OCI-LY1 (cell line): Measurements from ENCODE around the gene TRMT61B.

ENCODE experiments used
- H2AFZ ChIP-seq: fragments of 200-600 bp; sonication (generic), shearing (Covaris generic); 2 replicates; pipeline ENCODE4 v1.6.0; 2014; ENCODE audit warnings: antibody characterized with exemption, mild to moderate bottlenecking, low read length
- H3F3A ChIP-seq: fragments of 200-600 bp; sonication (generic), shearing (Covaris generic); 2 replicates; pipeline ENCODE4 v1.6.0; 2014; ENCODE audit warnings: mild to moderate bottlenecking, antibody characterized with exemption, low read length, moderate library complexity; ENCODE audit not compliant: insufficient read depth
- H3K27ac ChIP-seq: fragments of 200-600 bp; sonication (generic); 2 replicates; pipeline ENCODE4 v1.5.1; 2014; ENCODE audit warnings: low read length, mixed run types, mild to moderate bottlenecking, low read depth; ENCODE audit not compliant: poor library complexity, severe bottlenecking
- H3K27me3 ChIP-seq: fragments of 200-600 bp; sonication (generic); 2 replicates; pipeline ENCODE4 v1.6.0; 2014; ENCODE audit warnings: antibody characterized with exemption, mild to moderate bottlenecking, low read length, moderate library complexity; ENCODE audit not compliant: insufficient read depth
- H3K36me3 ChIP-seq: fragments of 200-600 bp; sonication (generic); 2 replicates; pipeline ENCODE4 v1.6.1; 2014; ENCODE audit warnings: mild to moderate bottlenecking, antibody characterized with exemption, low read length, moderate library complexity, mixed read lengths; ENCODE audit not compliant: insufficient read depth
- H3K4me1 ChIP-seq: fragments of 200-600 bp; sonication (generic); 2 replicates; pipeline ENCODE4 v1.5.1; 2014; ENCODE audit warnings: mild to moderate bottlenecking, low read length, moderate library complexity; ENCODE audit not compliant: insufficient read depth, severe bottlenecking
- H3K4me2 ChIP-seq: fragments of 200-600 bp; sonication (generic), shearing (Covaris generic); 2 replicates; pipeline ENCODE4 v1.6.1; 2014; ENCODE audit warnings: low read length
- H3K4me3 ChIP-seq: fragments of 200-600 bp; sonication (generic); 2 replicates; pipeline ENCODE4 v1.5.1; 2014; ENCODE audit warnings: low read length, low read depth, mild to moderate bottlenecking, mixed read lengths; ENCODE audit not compliant: poor library complexity, severe bottlenecking
- H3K79me2 ChIP-seq: fragments of 200-600 bp; shearing (Covaris generic); 2 replicates; pipeline ENCODE4 v1.6.1; 2016; ENCODE audit warnings: mixed run types, low read length, mixed read lengths; ENCODE audit not compliant: insufficient read depth
- H3K9ac ChIP-seq: fragments of 200-600 bp; sonication (generic), shearing (Covaris generic); 2 replicates; pipeline ENCODE4 v1.6.1; 2014; ENCODE audit warnings: mild to moderate bottlenecking, low read length, mixed read lengths
- H3K9me2 ChIP-seq: fragments of 200-600 bp; sonication (generic), shearing (Covaris generic); 2 replicates; pipeline ENCODE4 v1.6.1; 2014; ENCODE audit warnings: low read depth, mild to moderate bottlenecking, low read length, mixed read lengths
- H3K9me3 ChIP-seq: fragments of 200-600 bp; shearing (Covaris generic); 2 replicates; pipeline ENCODE4 v1.6.1; 2014; ENCODE audit warnings: low read length, mixed read lengths
- H4K20me1 ChIP-seq: fragments of 200-600 bp; sonication (generic), shearing (Covaris generic); 2 replicates; pipeline ENCODE4 v1.6.0; 2016; ENCODE audit warnings: mild to moderate bottlenecking, low read length; ENCODE audit not compliant: insufficient read depth
- CTCF ChIP-seq: fragments of 200-600 bp; sonication (generic), shearing (Covaris generic); IDR thresholded peaks from 2 replicates; pipeline ENCODE4 v1.5.1; 2017; ENCODE audit warnings: mild to moderate bottlenecking, antibody characterized with exemption, low read length, moderate library complexity, mixed read lengths
- EZH2 ChIP-seq: fragments of 200-600 bp; sonication (generic), shearing (Covaris generic); IDR thresholded peaks from 2 replicates; pipeline ENCODE4 v1.8.0; 2017; ENCODE audit warnings: borderline replicate concordance, mixed run types, mild to moderate bottlenecking, antibody characterized with exemption, low read length, moderate library complexity, mixed read lengths

The TRMT61B gene

GRCh38 chr2:28908172-28908571, 38.1 kb upstream of the TRMT61B start:
- Histone ChIP-seq H3K9me2 (no peaks in the 10 kb centered on the region), H2AFZ (no peak overlapping the region), H3K4me2 (no peak overlapping the region), H4K20me1 (peaks cover 3% of the 10 kb centered on the region; the same call in 1 of the 2 replicates), H3K9ac (no peak overlapping the region), H3K27ac (no peak overlapping the region), H3K4me1 (no peaks in the 10 kb centered on the region), H3K4me3 (no peak overlapping the region), H3F3A (no peaks in the 10 kb centered on the region), H3K36me3 (peaks cover 96% of the 10 kb centered on the region), H3K27me3 (no peaks in the 10 kb centered on the region), H3K79me2 (peaks cover 47% of the 10 kb centered on the region), H3K9me3 (no peaks in the 10 kb centered on the region)
- TF ChIP-seq CTCF (no peak), EZH2 (no peak)

GRCh38 chr2:28906821-28907220, 36.7 kb upstream of the TRMT61B start:
- H3F3A ChIP-seq = no peaks in the 10 kb centered on the region
- no peak overlapping the region for H3K27ac ChIP-seq
- peaks cover 56% of the 10 kb centered on the region for H3K79me2 ChIP-seq
- H4K20me1 ChIP-seq = peaks cover 3% of the 10 kb centered on the region; the same call in 1 of the 2 replicates
- H3K9me3 ChIP-seq = no peaks in the 10 kb centered on the region
- peaks cover 96% of the 10 kb centered on the region for H3K36me3 ChIP-seq
- H3K27me3 ChIP-seq = no peaks in the 10 kb centered on the region
- TF ChIP-seq CTCF = no peak
- no peak for TF ChIP-seq EZH2
- no peak overlapping the region for H2AFZ ChIP-seq
- no peak overlapping the region for H3K4me3 ChIP-seq
- H3K9me2 ChIP-seq = no peaks in the 10 kb centered on the region
- no peak overlapping the region for H3K4me2 ChIP-seq
- no peak overlapping the region for H3K9ac ChIP-seq
- H3K4me1 ChIP-seq = no peaks in the 10 kb centered on the region

GRCh38 chr2:28906376-28906775, 36.3 kb upstream of the TRMT61B start:
- Histone ChIP-seq H3K27ac (no peak overlapping the region), H3K9me2 (no peaks in the 10 kb centered on the region), H4K20me1 (peaks cover 3% of the 10 kb centered on the region; the same call in 1 of the 2 replicates)

More at GRCh38 chr2:28906376-28906775, 36.3 kb upstream of the TRMT61B start:
- no peaks in the 10 kb centered on the region for H3F3A ChIP-seq
- H3K9ac ChIP-seq = no peak overlapping the region
- TF ChIP-seq EZH2 (no peak), CTCF (no peak)
- H2AFZ ChIP-seq = no peak overlapping the region
- H3K9me3 ChIP-seq = no peaks in the 10 kb centered on the region
- H3K4me3 ChIP-seq = no peak overlapping the region
- peaks cover 96% of the 10 kb centered on the region for H3K36me3 ChIP-seq
- no peak overlapping the region for H3K4me2 ChIP-seq
- no peaks in the 10 kb centered on the region for H3K27me3 ChIP-seq
- no peaks in the 10 kb centered on the region for H3K4me1 ChIP-seq
- peaks cover 60% of the 10 kb centered on the region for H3K79me2 ChIP-seq
